SK-N-MC (cell line): Measurements from ENCODE around the gene PLXDC2.

Source experiments
- EZH2 ChIP-seq: fragments of 200-600 bp; sonication (generic); IDR thresholded peaks from one replicate; pipeline ENCODE4 v1.6.1; 2017; ENCODE audit warnings: antibody characterized with exemption
- FOXP2 ChIP-seq: optimal IDR thresholded peaks from 2 replicates; pipeline ENCODE3; 2011; ENCODE audit warnings: mild to moderate bottlenecking, moderate library complexity; ENCODE audit not compliant: insufficient read depth; ENCODE audit errors: extremely low read length, control extremely low read depth
- POLR2AphosphoS5 ChIP-seq: IDR thresholded peaks from 2 replicates; pipeline ENCODE4 v1.6.1; 2012; ENCODE audit warnings: mild to moderate bottlenecking, low read depth, low read length, borderline replicate concordance

- TF ChIP-seq EZH2 = no peak
- TF ChIP-seq POLR2AphosphoS5 = no peak
- TF ChIP-seq FOXP2 = no peak
Measured at GRCh38 chr10:19801369-19801768, 14.9 kb upstream of the PLXDC2 start.
